Bronchial epithelial cell (primary cell): Measurements from ENCODE around the gene ST3GAL3. TPM values are rescaled to one million over a fixed set of nuclear protein-coding genes. Genes with fewer than 3 reads are reported as not detected.
A peak's percentile ranks its signal among the peaks of the same experiment; 100 is the strongest.

Experiments
- DNase-seq: peaks from one replicate; pipeline ENCODE4 v3.0.0-alpha.2; 2010; ENCODE audit warnings: low read depth
- FAIRE-seq: peaks from 2 replicates; lab custom pipeline; 2011; peaks lifted over from hg19 to GRCh38; lab: Jason Lieb, UNC
- H3K27me3 ChIP-seq: 2 replicates; pipeline ENCODE4 v1.5.1; 2011; ENCODE audit warnings: low read length; ENCODE audit not compliant: control insufficient read depth, insufficient read depth
- H3K36me3 ChIP-seq: 2 replicates; pipeline ENCODE4 v1.5.1; 2011; ENCODE audit warnings: low read length; ENCODE audit not compliant: control insufficient read depth, insufficient read depth
- H3K4me3 ChIP-seq: 2 replicates; pipeline ENCODE4 v1.5.1; 2011; ENCODE audit warnings: mild to moderate bottlenecking, low read depth, low read length, control low read depth
- total RNA-seq: library from RNA; depleted of rRNA; stranded (reverse); fragments of >200 nt; gene quantifications from 2 replicates; pipeline ENCODE4 v1.2.1, GENCODE V29; 2014
- TF ChIP-seq, protein P1 (sequence below): IDR thresholded peaks from 2 replicates; pipeline ENCODE4 v1.5.1; 2011; ENCODE audit warnings: mild to moderate bottlenecking, moderate library complexity, low read length, control low read depth, inconsistent platforms; ENCODE audit not compliant: insufficient read depth, severe bottlenecking

The ST3GAL3 gene
- total RNA-seq, 1 donor from 2014 or later = 10.3 TPM

DNA sequence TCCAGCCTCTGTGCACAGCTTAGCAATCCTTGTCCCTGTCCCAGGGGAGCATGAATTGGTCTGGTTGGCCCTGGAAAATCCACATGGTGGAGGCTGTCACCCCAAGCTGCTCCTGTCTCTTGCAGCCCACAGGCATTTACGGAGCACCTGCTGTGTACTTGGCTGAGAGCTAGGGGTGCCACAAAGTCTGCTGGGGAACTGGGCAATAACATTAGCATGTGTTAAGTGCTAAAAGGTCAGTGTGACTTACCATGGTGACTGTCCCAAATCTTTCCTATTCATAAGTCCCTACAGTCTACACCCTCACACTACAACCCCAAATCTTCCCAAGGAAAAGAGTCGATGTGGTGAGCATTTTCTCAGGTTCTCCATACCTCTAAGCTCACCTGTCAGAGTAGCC is 172.7 kb downstream of the ST3GAL3 start:
- Histone ChIP-seq H3K27me3 (no peaks in the 10 kb centered on the region), H3K36me3 (no peaks in the 10 kb centered on the region), H3K4me3 (no peak overlapping the region)
- TF ChIP-seq, protein P1, sequence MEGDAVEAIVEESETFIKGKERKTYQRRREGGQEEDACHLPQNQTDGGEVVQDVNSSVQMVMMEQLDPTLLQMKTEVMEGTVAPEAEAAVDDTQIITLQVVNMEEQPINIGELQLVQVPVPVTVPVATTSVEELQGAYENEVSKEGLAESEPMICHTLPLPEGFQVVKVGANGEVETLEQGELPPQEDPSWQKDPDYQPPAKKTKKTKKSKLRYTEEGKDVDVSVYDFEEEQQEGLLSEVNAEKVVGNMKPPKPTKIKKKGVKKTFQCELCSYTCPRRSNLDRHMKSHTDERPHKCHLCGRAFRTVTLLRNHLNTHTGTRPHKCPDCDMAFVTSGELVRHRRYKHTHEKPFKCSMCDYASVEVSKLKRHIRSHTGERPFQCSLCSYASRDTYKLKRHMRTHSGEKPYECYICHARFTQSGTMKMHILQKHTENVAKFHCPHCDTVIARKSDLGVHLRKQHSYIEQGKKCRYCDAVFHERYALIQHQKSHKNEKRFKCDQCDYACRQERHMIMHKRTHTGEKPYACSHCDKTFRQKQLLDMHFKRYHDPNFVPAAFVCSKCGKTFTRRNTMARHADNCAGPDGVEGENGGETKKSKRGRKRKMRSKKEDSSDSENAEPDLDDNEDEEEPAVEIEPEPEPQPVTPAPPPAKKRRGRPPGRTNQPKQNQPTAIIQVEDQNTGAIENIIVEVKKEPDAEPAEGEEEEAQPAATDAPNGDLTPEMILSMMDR = no peak
- DNase-seq = no peak
- peak; percentile 64 for FAIRE-seq

DNA sequence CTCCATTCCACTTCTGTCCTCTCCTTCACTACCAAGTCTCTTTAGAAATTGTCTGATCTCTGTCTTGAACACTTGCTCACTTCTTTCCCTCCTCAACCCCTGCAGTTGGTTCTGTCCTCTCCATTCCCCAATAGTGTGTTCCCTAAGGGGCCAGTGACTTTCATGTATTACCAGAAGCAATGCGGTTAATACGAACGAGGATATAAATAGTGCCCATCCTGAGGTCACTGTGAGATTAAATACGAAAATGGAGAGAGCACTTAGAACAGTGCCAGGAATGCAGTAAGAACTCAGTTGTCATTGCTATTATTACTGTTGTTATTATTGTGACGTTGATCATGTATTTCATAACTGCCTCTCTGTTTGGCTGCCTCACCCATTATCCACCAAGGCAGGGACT is 173.3 kb downstream of the ST3GAL3 start:
- H3K27me3 ChIP-seq = no peaks in the 10 kb centered on the region
- FAIRE-seq = no peak
- DNase-seq = no peak
- no peak overlapping the region for H3K4me3 ChIP-seq
- TF ChIP-seq, protein P1 = no peak
- no peaks in the 10 kb centered on the region for H3K36me3 ChIP-seq

- H3K36me3 ChIP-seq = no peaks in the 10 kb centered on the region
- DNase-seq (no peak), FAIRE-seq (no peak)
- no peak overlapping the region for H3K4me3 ChIP-seq
- H3K27me3 ChIP-seq = no peaks in the 10 kb centered on the region
- TF ChIP-seq, protein P1 = peak; percentile 20
These were observed 174.1 kb downstream of the ST3GAL3 start for GRCh38 chr1:43881415-43881814.

GRCh38 chr1:43882763-43883162 is 175.4 kb downstream of the ST3GAL3 start:
- Histone ChIP-seq H3K4me3 (no peak overlapping the region), H3K36me3 (no peaks in the 10 kb centered on the region), H3K27me3 (no peaks in the 10 kb centered on the region)
- TF ChIP-seq, protein P1 = no peak
- FAIRE-seq (no peak), DNase-seq (no peak)

DNA sequence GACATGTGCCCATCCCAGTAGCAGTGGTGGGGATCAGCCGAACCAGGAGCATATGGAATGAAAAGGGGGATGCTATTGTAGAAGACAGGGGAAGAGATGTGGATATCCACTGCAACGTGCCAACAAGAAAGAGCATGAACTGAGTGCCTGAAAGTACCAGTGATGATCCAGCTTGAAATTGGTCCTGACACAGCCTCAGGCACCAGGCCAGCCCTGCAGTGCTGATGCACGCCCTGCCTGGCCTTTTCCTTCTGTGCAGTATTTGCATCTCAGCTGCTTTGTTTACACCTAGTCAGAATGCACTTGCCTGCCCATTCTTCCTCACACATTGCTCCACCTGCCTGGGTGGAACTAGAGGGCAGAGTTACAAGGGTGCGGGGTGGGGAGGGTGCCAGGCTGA is 176.0 kb downstream of the ST3GAL3 start:
- Histone ChIP-seq H3K36me3 (no peaks in the 10 kb centered on the region), H3K27me3 (no peaks in the 10 kb centered on the region), H3K4me3 (no peak overlapping the region)
- TF ChIP-seq, protein P1 = no peak
- DNase-seq = peak; percentile 64
- FAIRE-seq = peak; percentile 72

GRCh38 chr1:43885279-43885801 is 178.0 kb downstream of the ST3GAL3 start:
- H3K36me3 ChIP-seq = no peaks in the 10 kb centered on the region
- TF ChIP-seq, protein P1 = no peak
- no peak for FAIRE-seq
- DNase-seq = peak; percentile 74
- no peaks in the 10 kb centered on the region for H3K27me3 ChIP-seq
- H3K4me3 ChIP-seq = no peak overlapping the region
